HG02852 (cell line): Measurements from ENCODE around the gene GALNT14.
"Not testable (repeated sequence)": the region's sequence is repeated elsewhere in the genome, so short reads cannot be mapped to it uniquely, and the experiment has no call there.

Experiments used
- ATAC-seq: cut with Tn5 transposase; IDR thresholded peaks from one replicate; pipeline ENCODE4 v1.9.1; 2021; ENCODE audit warnings: mild to moderate bottlenecking, moderate library complexity; ENCODE audit not compliant: unreplicated experiment

Gene GALNT14

DNA sequence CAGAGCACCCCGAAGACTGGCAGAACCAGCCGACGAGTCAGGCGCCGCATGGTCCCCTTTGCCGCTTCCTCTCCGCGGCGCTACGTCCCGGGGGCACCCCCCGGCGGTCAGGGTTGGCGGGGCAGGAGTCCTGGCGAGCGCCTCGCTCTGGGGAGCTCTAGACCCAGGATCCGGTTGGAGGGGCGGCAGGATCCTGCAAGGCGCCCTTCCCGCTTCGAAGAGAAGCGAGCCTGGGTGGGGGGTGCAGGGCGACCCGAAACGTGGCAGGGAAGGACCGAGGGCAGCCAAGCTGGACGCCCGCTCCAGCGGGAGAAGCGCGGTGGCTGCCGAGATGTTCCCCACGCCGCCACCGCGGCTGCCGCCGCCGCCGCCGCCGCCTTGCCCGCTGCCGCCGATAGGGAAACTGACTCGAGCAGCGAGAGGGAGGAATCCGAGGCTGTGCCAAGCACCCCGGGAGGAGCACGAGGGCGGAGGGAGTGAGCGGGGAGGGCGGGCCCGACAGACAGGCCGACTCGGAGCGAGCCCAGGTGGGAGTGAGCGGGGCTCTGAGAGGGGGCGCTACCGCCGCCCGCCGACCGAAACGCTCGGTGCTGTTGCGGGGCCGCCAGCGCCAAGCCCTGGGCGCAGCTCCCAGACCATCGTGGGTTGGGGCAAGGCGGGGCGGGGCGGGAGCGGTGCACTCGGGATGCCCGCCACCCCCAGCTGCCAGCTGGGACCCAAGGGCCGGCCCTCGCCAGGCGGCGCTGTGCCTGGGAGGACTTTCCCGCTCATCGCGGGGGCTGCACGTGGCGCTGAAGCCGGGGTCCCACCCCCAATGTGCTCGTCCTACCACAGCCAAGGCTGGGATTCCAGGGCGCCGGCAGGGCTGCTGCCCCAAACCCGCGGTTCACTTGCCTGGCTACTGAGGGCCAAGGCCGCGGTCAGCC lies at the start of gene GALNT14:
Gene GALNT14, minus strand, starts transcription at position 404 of the 926 bp plus-strand sequence. Its CDS starts 354 bp downstream, at position 50.
- no peak for ATAC-seq

DNA sequence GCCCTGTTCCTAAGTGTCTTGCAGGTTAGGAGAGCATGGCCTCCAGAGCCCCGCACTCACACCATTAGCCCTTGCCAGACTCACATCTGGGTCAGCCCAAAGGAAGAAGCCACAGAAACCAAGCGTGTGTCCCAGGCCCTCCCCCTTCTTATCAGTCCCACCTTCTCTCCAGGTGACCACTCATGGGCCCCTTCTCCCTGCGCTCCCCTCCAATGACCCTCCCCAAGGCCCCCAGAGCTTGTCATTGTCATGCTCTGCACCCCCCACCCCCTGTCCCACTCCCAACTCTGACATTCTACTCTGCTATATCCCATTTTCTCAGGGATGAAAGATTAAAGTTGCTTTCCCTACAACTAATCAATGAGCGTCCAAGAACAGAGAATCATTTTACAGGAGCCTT lies 48.9 kb upstream of the GALNT14 start:
- ATAC-seq, result no peak

DNA sequence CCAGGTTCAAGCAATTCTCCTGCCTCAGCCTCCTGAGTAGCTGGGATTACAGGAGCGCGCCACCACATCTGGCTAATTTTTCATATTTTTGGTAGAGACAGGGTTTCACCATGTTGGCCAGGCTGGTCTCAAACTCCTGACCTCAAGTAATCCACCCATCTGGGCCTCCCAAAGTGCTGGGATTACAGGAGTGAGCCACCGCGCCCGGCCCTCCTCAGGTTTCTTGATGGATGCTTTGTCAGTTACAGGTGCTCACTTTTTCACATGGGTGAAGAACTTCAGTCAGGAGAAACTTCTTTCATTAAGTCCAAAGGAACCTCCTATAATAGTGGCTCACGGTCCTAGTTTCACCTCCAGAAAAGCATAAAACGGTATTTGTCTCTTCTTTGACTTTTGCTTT lies 45.7 kb upstream of the GALNT14 start:
- not testable (repeated sequence) for ATAC-seq

DNA sequence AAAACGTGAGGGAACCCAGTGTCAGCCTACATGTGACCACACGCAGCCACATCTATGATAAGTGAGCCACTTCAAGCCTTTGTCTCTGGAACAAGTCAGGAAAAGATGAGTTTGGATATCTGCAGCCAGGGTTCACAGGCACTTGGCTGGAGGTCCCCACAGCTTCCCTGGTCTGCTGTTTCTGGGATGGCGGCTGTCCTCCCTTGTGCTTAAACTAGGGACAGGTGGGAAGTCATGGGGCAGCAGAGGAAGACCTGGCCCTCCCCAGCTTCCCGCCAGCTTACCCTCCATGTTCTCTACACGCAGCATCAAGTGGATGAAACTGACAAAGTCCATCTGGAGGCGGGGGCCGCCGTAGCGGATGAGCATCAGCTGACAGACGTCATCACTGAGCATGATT lies 38.5 kb upstream of the GALNT14 start:
- no peak for ATAC-seq

- ATAC-seq, result no peak
Observed at GRCh38 chr2:31171142-31171541, 32.9 kb upstream of the GALNT14 start.

- peak; percentile 74 for ATAC-seq
Observed at GRCh38 chr2:31170071-31170698, 31.9 kb upstream of the GALNT14 start.

DNA sequence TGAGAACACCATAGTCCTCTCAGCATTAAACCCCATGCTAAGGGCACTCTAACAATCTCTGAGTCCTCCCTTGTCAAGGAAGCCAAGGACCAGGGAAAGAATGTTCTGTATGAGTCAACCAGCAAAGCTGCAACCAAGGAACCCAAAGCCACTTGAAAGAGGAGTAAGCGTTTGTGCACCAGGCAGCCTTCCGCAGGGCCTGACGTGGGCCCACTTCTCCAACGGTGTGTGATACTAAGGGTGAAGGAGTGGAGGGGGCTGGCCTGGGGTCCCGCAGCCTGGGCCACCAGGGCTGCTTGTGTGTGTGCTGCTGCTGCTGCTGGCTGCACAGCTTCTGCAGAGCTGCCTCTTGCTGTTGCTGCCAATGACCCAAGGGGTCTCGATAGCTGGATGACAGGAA lies 30.1 kb upstream of the GALNT14 start:
- no peak for ATAC-seq

DNA sequence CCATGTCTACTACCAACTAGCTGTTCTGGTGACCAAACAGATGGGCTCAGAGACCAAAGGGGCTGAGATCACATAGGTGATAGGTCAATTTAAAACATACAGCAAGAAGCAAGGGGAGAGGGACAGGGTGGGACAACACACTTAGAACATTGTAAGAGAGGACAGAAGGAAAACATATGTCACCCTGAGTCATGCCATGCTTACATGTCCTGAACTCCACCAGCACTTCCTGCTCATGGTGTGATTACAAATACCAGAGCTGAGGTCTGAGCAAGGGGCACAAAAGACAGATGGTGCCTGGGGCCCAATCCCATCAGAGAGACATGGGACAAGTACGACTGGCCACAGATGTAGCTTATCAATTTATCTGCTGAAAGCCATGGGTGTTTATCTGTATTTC lies 28.7 kb upstream of the GALNT14 start:
- no peak for ATAC-seq

- no peak for ATAC-seq
Observed at GRCh38 chr2:31163011-31163539, 24.8 kb upstream of the GALNT14 start.

DNA sequence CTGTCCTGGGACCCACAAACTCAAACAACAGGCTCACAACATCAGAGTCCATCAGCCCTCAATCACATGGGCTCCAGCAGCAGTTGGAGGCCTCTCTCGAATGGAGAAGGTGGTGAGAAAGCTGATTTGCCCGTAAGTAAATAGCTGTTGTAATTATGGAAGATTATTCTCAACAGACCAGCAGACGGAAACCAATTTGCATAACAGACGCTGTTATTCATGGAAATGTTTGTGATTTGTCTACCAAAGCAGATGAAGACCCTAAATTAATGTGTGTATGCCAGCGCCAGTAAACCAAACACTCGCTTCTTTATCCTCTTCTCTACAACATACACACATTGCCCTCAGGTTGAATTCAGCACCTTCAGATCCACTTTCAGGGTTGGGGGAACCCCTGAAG lies 23.4 kb upstream of the GALNT14 start:
- ATAC-seq, result no peak

DNA sequence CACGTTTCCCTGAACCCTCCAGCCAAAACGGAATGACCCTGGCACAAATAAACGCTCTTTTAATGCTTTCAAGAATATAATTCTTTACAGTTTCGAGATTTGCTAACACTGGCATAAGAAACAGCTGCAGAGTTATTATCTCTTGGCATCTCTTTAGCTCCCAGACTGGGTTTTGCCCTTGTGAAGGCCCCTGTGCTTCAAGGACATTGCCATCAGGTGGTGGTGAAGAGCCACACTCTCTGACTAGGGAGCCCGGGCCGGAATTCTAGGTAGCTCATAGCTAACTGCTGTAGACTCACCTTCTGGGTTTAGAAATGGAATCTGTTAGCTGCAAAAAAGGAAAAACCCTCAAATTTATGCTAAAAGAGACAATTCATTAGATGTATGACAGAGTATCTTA lies 13.3 kb upstream of the GALNT14 start:
- ATAC-seq, result no peak

- ATAC-seq, result no peak
Observed at GRCh38 chr2:31150120-31150670, 12.0 kb upstream of the GALNT14 start.

- no peak for ATAC-seq
Observed at GRCh38 chr2:31148514-31148913, 10.3 kb upstream of the GALNT14 start.

GRCh38 chr2:31147645-31148044 lies 9.4 kb upstream of the GALNT14 start:
- no peak for ATAC-seq

GRCh38 chr2:31142110-31142509 lies 3.9 kb upstream of the GALNT14 start:
- no peak for ATAC-seq

- no peak for ATAC-seq
Observed at GRCh38 chr2:31141443-31142085, 3.3 kb upstream of the GALNT14 start.

GRCh38 chr2:31140151-31140550 lies 1.9 kb upstream of the GALNT14 start:
- no peak for ATAC-seq

DNA sequence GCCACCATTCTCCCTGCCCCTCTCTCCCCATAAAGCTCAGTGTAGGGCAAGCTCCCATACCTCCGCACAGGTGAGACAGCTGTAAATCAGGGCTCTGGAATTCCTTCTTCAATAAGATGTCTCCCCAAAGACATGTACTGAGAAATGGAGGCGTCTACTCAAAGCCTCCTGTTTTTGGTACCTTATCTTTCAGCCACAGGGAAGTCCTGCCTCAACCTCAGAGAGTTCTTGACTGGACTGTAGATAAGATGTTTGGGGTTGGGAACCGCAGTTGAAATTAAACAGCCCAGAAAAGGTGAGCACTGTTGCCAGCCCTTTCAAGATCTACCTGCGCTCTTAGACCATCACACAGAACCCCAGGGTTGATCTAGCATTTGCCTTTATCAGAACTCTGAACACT lies 1.4 kb upstream of the GALNT14 start:
- no peak for ATAC-seq

DNA sequence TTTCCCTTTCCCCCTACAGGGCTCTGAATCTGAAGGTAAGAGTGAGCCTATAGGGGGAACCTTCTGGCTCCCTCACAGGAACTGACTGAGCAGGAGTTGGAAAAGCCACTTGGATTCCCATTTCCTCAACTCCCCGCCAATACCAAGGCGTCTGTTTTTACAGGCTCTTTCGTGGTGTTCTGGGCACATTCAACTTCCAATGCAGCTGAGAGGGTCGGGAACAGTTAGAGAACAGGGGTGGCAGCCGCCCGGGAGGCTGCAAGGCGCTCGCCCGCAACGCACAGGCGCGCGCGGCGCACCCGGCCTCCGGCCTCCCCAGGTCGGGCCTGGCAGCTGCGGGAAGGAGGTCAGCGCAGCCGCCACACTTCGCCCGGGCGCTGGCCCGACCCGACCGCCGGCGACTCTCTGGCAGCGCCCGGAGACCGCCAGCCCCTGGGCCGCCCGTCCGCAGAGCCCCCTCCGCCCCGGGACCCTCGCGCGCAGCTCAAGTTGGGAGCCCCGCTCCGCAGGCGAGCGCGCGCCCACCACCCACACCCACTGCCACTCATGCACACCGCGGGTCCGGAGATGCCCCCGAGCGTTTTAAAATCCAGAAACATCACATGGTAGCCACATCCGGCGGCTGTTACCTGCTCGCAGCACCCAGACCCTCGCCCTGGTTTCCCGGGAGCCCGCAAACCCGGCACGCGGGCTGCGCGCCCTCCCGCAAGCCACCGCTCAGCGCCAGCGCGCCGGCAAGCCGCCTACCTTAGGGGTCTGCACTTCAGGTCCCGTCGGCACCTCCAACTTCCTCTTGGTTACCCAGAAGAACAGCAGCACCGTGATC lies 816 bp downstream of the GALNT14 start:
- no peak for ATAC-seq

DNA sequence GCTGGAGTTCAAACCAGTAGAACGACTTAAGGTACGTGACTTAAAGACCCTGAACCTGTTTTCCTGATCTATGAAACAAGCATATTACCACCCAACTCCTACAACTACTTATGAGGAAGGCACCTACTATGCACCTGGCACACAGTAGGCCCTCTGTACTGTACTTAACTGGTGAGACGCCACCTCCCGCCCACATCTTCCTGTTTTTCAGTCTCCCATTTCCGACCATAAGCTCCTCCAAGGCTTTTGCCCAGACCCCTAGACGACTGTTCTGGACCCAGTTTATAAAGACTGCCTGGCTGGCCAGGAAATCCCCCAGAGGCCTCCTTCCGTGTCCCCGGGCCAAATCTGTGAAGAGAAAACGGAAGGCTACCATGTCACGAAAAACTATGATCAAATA lies 1.5 kb downstream of the GALNT14 start:
- ATAC-seq, result no peak
